Bronchial epithelial cell (primary cell): ENCODE data around the gene TAF11. TPM values are rescaled to one million over a fixed set of nuclear protein-coding genes. Genes with fewer than 3 reads are reported as not detected.
"Not testable (repeated sequence)": the region's sequence is repeated elsewhere in the genome, so short reads cannot be mapped to it uniquely, and the experiment has no call there.

Source experiments
- DNase-seq: peaks from one replicate; pipeline ENCODE4 v3.0.0-alpha.2; 2010; ENCODE audit warnings: low read depth
- FAIRE-seq: peaks from 2 replicates; lab custom pipeline; 2011; peaks lifted over from hg19 to GRCh38; lab: Jason Lieb, UNC
- H3K27me3 ChIP-seq: 2 replicates; pipeline ENCODE4 v1.5.1; 2011; ENCODE audit warnings: low read length; ENCODE audit not compliant: control insufficient read depth, insufficient read depth
- H3K36me3 ChIP-seq: 2 replicates; pipeline ENCODE4 v1.5.1; 2011; ENCODE audit warnings: low read length; ENCODE audit not compliant: control insufficient read depth, insufficient read depth
- H3K4me3 ChIP-seq: 2 replicates; pipeline ENCODE4 v1.5.1; 2011; ENCODE audit warnings: mild to moderate bottlenecking, low read depth, low read length, control low read depth
- total RNA-seq: library from RNA; depleted of rRNA; stranded (reverse); fragments of >200 nt; gene quantifications from 2 replicates; pipeline ENCODE4 v1.2.1, GENCODE V29; 2014
- TF ChIP-seq, protein P1 (sequence below): IDR thresholded peaks from 2 replicates; pipeline ENCODE4 v1.5.1; 2011; ENCODE audit warnings: mild to moderate bottlenecking, moderate library complexity, low read length, control low read depth, inconsistent platforms; ENCODE audit not compliant: insufficient read depth, severe bottlenecking

TAF11 gene, protein sequence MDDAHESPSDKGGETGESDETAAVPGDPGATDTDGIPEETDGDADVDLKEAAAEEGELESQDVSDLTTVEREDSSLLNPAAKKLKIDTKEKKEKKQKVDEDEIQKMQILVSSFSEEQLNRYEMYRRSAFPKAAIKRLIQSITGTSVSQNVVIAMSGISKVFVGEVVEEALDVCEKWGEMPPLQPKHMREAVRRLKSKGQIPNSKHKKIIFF
- total RNA-seq, result 26.0 and 30.5 TPM in 2 replicates

DNA sequence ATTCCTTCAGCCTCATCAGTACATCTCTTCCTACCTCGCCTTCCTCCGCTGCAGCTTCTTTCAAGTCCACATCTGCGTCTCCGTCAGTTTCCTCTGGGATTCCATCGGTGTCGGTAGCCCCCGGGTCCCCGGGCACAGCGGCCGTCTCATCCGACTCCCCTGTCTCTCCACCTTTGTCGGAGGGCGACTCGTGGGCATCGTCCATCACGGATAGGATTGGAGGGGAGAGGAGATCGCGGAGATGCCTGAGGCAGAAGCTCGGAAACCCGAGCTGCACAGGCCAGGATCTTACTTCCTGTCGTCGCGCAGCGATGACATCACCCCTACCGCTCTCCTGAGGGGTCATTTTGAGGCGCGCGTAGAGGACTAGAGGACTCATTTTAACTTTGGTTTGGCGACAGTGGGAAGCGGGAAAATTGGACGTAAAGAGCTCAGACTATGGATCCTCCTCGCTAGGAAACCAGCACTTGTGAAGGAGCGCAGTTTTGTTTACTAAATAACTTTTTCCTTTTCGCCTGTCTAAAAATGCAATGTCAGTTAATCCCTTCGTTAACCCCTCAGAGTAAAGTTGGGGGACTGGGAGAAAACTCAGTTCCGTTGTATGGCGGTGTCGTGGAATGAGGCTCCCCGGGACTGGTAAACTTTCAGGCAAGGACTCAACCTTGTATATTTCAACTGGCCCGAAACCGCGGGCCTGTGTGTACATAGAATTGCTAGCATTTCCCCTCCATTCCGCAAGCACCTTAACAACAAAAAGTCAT is at the start of gene TAF11:
Gene TAF11, minus strand, starts transcription at position 290 of the 761 bp plus-strand sequence. Its CDS starts 85 bp downstream, at position 205.
- DNase-seq (peak; percentile 87), FAIRE-seq (no peak)
- Histone ChIP-seq H3K36me3 (no peaks in the 10 kb centered on the region), H3K27me3 (no peaks in the 10 kb centered on the region), H3K4me3 (peak within 1 kb of the TSS; percentile 61)
- TF ChIP-seq, protein P1, sequence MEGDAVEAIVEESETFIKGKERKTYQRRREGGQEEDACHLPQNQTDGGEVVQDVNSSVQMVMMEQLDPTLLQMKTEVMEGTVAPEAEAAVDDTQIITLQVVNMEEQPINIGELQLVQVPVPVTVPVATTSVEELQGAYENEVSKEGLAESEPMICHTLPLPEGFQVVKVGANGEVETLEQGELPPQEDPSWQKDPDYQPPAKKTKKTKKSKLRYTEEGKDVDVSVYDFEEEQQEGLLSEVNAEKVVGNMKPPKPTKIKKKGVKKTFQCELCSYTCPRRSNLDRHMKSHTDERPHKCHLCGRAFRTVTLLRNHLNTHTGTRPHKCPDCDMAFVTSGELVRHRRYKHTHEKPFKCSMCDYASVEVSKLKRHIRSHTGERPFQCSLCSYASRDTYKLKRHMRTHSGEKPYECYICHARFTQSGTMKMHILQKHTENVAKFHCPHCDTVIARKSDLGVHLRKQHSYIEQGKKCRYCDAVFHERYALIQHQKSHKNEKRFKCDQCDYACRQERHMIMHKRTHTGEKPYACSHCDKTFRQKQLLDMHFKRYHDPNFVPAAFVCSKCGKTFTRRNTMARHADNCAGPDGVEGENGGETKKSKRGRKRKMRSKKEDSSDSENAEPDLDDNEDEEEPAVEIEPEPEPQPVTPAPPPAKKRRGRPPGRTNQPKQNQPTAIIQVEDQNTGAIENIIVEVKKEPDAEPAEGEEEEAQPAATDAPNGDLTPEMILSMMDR, result no peak

DNA sequence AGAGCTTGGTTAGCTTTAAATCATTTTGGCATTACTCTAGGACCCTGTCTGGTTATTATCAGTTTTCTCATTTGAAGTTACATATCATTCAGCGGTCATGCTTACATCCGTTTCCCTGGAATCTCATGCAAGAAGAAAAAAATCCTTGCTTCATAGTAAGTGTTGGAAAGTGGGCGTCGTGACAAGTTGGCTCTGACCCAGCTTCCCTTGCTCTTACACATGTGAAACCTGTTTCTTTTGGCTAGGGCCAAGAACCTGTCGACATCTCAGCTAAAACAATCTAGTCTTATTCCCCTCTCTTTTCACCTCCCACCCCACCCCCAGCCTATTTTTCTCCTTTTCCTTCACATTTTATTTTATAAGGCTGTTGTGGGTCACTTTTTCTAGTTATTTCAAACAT is 46.7 kb upstream of the TAF11 start:
- Histone ChIP-seq H3K36me3 (no peaks in the 10 kb centered on the region), H3K27me3 (no peaks in the 10 kb centered on the region), H3K4me3 (no peak overlapping the region)
- DNase-seq (peak; percentile 65), FAIRE-seq (no peak)
- TF ChIP-seq, protein P1, result no peak

DNA sequence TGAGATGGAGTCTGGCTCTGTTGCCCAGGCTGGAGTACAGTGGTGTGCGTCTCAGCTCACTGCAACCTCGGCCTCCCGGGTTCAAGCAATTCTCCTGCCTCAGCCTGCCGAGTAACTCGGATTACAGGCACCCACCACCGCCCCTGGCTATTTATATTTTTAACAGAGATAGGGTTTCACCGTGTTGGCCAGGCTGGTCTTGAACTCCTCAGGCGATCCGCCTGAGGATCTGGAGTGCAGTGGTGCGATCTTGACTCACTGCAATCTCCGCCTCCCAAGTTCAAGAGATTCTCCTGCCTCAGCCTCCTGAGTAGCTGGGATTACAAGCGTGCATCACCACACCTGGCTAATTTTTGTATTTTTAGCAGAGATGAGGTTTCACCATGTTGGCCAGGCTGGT is 44.4 kb upstream of the TAF11 start:
- not testable (repeated sequence) for DNase-seq, FAIRE-seq, H3K27me3 ChIP-seq

DNA sequence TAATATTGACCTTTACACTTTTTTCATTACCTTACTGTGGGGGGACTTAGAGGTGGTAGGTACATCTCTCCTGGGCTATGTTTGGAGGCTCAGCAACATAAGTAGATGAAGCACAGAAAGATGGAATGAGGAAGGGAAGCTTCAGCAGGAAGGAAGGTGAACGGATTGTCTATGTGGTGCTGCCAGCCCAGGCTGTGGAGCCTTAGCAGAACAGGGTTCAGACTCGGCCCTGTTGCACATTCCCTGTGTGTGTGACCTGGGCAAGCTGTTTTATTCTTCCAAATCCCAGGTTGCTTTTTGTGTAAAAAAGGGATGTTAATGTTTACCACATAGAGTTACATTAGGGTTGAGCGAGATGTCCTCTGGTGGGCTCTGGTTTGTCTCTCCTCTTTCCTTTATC is 42.4 kb upstream of the TAF11 start:
- H3K4me3 ChIP-seq, result no peak overlapping the region
- TF ChIP-seq, protein P1, result no peak
- DNase-seq, result no peak
- no peak for FAIRE-seq
- H3K36me3 ChIP-seq, result no peaks in the 10 kb centered on the region
- H3K27me3 ChIP-seq, result no peaks in the 10 kb centered on the region

More for the DNA sequence above, 44.4 kb upstream of the TAF11 start:
- H3K36me3 ChIP-seq, H3K4me3 ChIP-seq: not testable (repeated sequence)

DNA sequence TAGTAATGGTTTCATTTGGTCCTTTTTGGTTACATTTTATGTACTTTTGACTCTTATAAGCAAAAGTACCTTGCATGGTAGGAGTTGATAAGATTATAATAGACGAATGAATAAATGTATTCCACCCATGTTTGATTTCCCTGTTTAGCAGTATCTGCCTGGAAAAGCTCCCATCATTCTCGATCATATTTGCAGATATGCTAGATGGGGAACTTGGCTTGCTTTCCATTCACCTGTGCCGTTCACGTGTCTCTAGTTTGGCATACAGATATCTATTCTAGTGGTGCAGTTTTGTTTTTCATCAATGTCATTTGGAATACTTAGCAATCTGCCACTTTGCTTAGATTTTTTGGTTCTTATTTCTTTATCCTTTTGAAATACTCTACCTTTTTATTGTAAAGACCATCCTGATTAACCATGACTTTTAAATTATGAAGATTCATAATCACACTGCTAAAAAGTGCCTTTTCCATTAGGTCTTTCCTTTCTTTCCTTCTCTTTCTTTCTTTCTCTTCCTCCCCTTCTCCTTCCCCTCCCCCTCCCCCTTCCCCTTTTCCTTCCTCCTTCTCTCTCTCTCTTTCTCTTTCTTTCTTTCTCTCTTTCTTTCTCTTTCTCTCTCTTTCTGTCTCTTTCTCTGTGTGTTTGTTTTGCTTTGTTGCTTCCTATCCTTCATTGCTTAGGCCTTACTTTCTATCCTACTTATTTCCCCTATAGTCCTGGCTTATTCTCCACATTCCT is 41.6 kb upstream of the TAF11 start:
- H3K27me3 ChIP-seq, result no peaks in the 10 kb centered on the region
- FAIRE-seq, result no peak
- no peaks in the 10 kb centered on the region for H3K36me3 ChIP-seq
- TF ChIP-seq, protein P1, result no peak
- H3K4me3 ChIP-seq, result no peak overlapping the region
- no peak for DNase-seq

DNA sequence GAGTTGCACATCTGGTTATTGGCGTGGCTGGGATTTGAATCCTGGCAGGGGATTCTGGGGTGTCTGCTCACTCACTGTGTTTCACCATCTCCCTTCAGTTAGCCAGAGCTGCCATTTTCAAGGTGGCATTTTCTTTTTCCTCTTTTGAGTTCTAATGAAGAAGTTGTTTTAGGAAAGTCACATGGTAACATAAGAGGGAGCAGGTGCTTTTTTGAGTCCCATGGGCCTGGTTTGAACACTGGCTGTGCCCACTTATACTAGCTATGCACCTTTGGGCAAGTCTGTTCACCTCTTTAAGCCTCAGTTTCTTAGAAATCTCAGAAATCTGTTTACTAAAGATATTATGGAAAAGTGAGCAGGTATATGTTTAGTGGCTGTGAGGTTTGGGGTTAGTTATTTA is 40.9 kb upstream of the TAF11 start:
- Histone ChIP-seq H3K36me3 (no peaks in the 10 kb centered on the region), H3K27me3 (no peaks in the 10 kb centered on the region), H3K4me3 (no peak overlapping the region)
- no peak for DNase-seq
- TF ChIP-seq, protein P1, result no peak
- FAIRE-seq, result no peak
